ENCODE data around the gene ZSWIM6.

ZSWIM6 gene

GRCh38 chr5:61586096-61587084 lies 254.3 kb downstream of the ZSWIM6 start:
- DNase-seq (ENCODE audit: extremely low read depth in 1 of 2, low read depth in 1 of 2) = no peak

- DNase-seq (ENCODE audit: extremely low read depth in 1 of 2, low read depth in 1 of 2) = no peak
Observed at GRCh38 chr5:61587125-61587524, 255.1 kb downstream of the ZSWIM6 start.

DNA sequence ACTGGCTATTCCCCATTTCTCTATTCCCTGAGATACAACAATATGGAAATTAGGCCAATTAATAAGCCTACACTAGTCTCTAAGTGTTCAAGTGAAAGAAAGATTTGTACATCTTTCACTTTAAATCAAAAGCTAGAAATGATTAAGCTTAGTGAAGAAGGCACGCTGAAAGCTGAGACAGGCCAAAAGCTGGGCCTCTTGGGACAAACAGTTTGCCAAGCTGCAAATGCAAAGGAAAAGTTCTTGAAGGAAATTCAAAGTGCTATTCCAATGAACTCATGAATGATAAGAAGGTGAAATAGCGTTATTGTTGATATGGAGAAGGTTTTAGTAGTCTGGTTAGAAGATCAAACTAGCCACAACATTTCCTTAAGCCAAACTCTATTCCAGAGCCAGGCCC lies 256.2 kb downstream of the ZSWIM6 start:
- no peak for DNase-seq (ENCODE audit: extremely low read depth in 1 of 2, low read depth in 1 of 2)

DNA sequence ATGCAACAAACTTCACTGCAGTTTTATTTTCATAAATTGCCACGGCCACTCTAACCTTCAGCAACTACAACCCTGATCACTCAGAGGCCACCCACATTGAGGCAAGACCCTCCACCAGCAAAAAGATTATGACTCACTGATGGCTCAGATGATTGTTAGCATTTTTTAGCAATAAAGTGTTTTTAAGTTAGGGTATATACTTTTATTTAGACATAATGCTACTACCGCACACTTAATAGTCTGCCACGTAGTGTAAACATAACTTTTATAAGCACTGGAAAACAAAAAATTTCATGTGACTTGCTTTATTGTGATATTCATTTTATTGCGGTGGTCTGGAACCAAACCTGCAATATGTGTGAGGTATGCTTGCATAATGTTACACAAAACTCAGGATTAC lies 257.9 kb downstream of the ZSWIM6 start:
- no peak for DNase-seq (ENCODE audit: extremely low read depth in 1 of 2, low read depth in 1 of 2)

DNA sequence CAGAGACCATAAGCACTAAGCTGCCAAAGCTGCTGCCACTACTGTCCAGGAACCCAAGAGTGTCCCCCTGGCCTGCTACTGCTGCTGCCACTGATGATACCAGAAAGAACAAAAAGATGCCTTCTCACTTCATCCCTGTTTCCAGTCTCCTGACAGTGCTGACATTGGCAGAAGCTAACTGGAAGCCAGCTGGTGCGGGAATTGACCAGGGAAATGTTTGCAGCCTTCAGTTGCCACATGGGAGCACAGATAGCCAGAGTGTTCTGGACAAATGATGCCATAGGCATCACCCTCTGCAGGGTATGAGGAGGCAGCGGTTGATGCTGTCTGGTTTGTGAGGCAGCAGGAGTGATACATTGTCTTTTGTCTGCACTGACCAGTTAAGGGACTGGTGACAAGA lies 258.4 kb downstream of the ZSWIM6 start:
- no peak for DNase-seq (ENCODE audit: extremely low read depth in 1 of 2, low read depth in 1 of 2)

GRCh38 chr5:61591859-61592258 lies 259.8 kb downstream of the ZSWIM6 start:
- DNase-seq (ENCODE audit: extremely low read depth in 1 of 2, low read depth in 1 of 2) = no peak

DNA sequence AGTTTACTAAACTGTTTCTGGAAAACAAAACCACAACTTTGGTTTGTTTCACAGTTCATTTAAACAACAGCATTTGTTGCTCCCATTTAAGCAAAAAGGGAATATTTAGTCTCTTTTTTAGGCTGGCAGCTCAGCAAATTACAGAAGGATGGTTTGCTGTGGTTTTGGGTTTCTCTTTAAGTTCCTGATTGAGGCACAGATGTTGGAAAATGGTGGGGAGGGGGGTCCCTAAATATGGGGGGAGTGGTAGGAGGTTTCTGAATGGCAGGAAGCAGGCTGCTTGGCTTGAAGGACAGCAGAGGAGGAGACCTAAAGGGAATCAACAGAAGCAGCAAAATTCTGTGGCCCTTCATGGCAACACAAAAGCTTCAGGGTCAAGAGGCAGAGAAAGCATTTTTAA lies 263.4 kb downstream of the ZSWIM6 start:
- no peak for DNase-seq (ENCODE audit: extremely low read depth in 1 of 2, low read depth in 1 of 2)
